ENCODE measurements around the gene SLC38A10.

Gene SLC38A10

DNA sequence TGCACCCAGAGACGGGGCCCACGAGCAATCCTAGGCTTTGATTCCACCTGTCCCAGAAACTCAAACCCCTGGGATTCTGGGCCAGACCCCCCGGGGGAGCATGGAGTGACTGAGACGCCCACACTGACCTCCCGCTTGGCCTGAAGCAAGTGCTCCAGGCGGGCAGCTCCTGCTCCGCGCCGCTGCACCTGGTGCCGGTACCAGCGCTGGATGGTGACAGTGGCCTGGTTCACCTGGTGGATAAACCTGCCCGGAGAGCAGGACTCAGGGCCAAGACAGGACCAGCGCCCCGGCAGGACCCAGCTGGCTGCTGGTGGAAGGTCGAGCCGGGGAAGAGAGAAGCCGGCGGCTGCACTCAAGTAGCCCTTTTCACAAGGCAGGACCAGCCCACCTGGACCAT, 94.9 kb downstream of the SLC38A10 start:
- DNase-seq: no peak

GRCh38 chr17:81199482-81199830, 95.7 kb downstream of the SLC38A10 start:
- no peak for DNase-seq

GRCh38 chr17:81198826-81199481, 96.2 kb downstream of the SLC38A10 start:
- DNase-seq: no peak

DNA sequence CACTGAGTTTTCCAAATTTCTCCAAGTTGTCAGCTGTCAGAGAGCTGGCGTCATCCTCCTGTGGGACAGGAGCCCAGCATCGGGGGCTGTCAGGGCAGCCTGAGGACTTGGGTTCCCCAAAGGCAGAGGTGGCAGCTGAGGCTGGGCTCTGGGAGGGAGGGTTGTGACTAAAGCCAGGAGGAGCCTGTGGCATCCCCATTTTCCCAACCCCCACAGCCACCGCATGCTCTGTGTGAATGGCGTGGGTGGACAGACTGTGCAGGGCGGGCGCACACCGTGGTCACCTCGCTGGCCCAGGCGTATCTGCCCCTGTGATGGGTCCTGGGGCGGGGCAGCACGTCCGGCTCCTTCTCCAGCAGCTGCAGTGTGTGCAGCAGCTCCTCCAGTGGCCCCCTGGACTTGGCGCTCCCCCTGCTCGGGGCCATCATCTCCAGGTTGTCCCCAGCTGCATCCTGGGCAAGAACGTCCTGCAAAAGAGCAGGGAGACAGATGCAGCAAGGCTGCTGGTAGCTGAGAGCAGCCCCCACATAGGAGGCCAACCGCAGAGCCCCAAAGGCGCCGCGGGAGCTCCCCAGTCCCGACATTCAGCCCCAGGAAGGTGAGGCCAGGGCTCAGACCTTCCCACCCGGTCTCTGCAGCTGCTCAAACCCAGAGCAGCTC, 97.1 kb downstream of the SLC38A10 start:
- DNase-seq: no peak

- no peak for DNase-seq
Observed at GRCh38 chr17:81197409-81197795, 97.7 kb downstream of the SLC38A10 start.

DNA sequence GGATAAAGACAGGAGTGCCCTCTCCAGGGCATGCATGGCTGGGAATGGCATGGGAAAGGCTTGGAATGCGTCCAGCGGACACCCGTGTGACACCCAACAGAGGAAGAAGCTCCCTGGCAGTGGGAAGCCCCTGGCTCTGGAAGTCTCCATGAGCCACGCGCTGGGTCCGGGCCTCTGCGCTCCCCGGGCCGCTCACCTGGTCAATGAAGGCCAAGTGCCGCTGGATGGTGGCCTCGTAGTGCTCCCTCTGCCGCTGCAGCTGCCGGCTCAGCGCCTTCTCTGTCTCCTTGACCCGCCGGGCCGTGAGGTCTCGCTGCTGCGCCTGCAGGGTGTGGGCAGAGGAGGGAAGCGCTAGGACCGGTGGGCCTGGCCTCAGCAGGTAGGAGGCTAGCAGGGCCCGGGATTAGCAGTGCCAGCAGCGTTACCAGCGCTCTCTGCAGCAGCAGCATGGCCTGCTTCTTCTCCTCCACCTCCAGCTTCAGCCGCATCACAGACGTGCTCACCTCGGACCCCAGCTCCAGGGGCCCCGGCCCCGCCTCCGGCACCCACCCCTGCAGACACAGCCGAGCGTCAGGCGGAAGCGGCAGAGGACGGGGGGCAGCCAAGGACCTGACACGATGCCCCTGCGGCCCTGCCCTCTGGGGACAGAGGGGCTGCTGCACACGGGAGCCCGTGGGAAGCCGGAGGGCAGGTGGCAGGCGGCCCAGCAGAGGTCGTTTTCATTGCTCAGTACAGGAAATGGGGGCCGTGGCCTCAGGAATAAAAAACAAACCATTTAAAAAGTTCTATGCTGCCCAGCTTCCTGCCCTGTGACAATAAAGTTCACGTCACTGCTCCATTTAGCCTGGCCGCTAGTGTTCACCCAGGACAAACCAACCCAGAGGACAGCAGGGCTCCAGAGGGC, 98.3 kb downstream of the SLC38A10 start:
- no peak for DNase-seq

DNA sequence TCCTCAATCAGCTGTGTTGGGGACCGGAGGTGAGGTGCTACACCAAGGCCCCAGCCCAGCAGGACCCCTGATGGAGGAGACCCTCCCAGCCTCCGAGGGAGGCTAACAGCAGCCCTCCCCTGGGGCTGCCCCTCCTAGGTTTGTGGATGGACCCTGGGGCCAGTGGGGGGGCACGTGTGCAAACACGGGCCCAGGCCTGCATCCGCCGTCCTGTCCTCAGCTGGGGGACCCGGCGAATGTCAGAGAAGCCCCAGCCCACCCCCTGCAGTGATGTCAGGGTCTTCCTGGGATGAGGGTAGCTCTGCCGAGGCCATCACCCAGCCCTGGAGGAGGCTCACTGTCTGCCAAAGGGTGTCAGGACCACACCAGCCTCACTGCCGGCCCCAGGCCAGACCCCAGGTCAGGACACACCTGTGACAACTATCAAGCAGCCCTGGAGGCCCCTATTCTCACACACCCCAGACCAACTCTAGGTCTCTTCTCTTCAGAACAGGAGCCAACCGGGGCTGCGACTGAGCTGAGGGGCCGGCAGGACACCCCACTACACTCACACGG, 99.1 kb downstream of the SLC38A10 start:
- no peak for DNase-seq

Measured in stimulated activated CD4-positive, alpha-beta T cell treated with anti-CD3 and anti-CD28 coated beads, Interleukin-15, amount 100 ng/mL, for 24 hours (primary cell).